ENCODE results near the gene CDHR3.

CDHR3 gene

GRCh38 chr7:106047818-106048705 lies 85.0 kb downstream of the CDHR3 start:
- Histone ChIP-seq H3K4me3 (no peak overlapping the region), H3K9ac (ENCODE audit: insufficient read length) (no peak overlapping the region), H3K27ac (no peak overlapping the region), H3K9me3 (ENCODE audit: low read depth, low read length) (no peaks in the 10 kb centered on the region), H3K36me3 (ENCODE audit: insufficient read depth, low read length) (no peaks in the 10 kb centered on the region)
- no peak for TF ChIP-seq POLR2AphosphoS5 (IDR thresholded peaks at IDR 0.05; ENCODE audit: borderline replicate concordance, low read depth, low read length)
- TF ChIP-seq EZH2 (IDR thresholded peaks at IDR 0.05) = no peak
- no peak for TF ChIP-seq FOXP2 (optimal IDR thresholded peaks at IDR 0.05; ENCODE audit: control extremely low read depth, extremely low read length, insufficient read depth)
- DNase-seq (ENCODE audit: low read depth, low spot score) = no peak

- Histone ChIP-seq H3K9ac (ENCODE audit: insufficient read length) (no peak overlapping the region), H3K9me3 (ENCODE audit: low read depth, low read length) (no peaks in the 10 kb centered on the region), H3K36me3 (ENCODE audit: insufficient read depth, low read length) (no peaks in the 10 kb centered on the region), H3K4me3 (no peak overlapping the region), H3K27ac (no peak overlapping the region)
- DNase-seq (ENCODE audit: low read depth, low spot score) = no peak
- TF ChIP-seq FOXP2 (optimal IDR thresholded peaks at IDR 0.05; ENCODE audit: control extremely low read depth, extremely low read length, insufficient read depth) (no peak), EZH2 (IDR thresholded peaks at IDR 0.05) (no peak)
Measured at GRCh38 chr7:106048706-106049020, 85.6 kb downstream of the CDHR3 start.

- H3K36me3 ChIP-seq (ENCODE audit: insufficient read depth, low read length) = no peaks in the 10 kb centered on the region
Measured at GRCh38 chr7:106049139-106049752, 86.2 kb downstream of the CDHR3 start.

GRCh38 chr7:106050002-106050745 lies 87.1 kb downstream of the CDHR3 start:
- Histone ChIP-seq H3K27ac (no peak overlapping the region), H3K9me3 (ENCODE audit: low read depth, low read length) (no peaks in the 10 kb centered on the region), H3K9ac (ENCODE audit: insufficient read length) (no peak overlapping the region), H3K4me3 (peak overlapping the region; percentile 41; the same call in 1 of the 2 replicates), H3K36me3 (ENCODE audit: insufficient read depth, low read length) (no peaks in the 10 kb centered on the region)
- no peak for DNase-seq (ENCODE audit: low read depth, low spot score)
- no peak for TF ChIP-seq POLR2AphosphoS5 (IDR thresholded peaks at IDR 0.05; ENCODE audit: borderline replicate concordance, low read depth, low read length)
- no peak for TF ChIP-seq EZH2 (IDR thresholded peaks at IDR 0.05)
- TF ChIP-seq FOXP2 (optimal IDR thresholded peaks at IDR 0.05; ENCODE audit: control extremely low read depth, extremely low read length, insufficient read depth) = no peak

More at GRCh38 chr7:106049139-106049752, 86.2 kb downstream of the CDHR3 start:
- Histone ChIP-seq H3K9me3 (ENCODE audit: low read depth, low read length) (no peaks in the 10 kb centered on the region), H3K27ac (no peak overlapping the region), H3K4me3 (no peak overlapping the region), H3K9ac (ENCODE audit: insufficient read length) (no peak overlapping the region)
- no peak for DNase-seq (ENCODE audit: low read depth, low spot score)
- TF ChIP-seq POLR2AphosphoS5 (IDR thresholded peaks at IDR 0.05; ENCODE audit: borderline replicate concordance, low read depth, low read length) = no peak
- no peak for TF ChIP-seq FOXP2 (optimal IDR thresholded peaks at IDR 0.05; ENCODE audit: control extremely low read depth, extremely low read length, insufficient read depth)
- TF ChIP-seq EZH2 (IDR thresholded peaks at IDR 0.05) = no peak

- H3K36me3 ChIP-seq (ENCODE audit: insufficient read depth, low read length) = no peaks in the 10 kb centered on the region
- no peak overlapping the region for H3K9ac ChIP-seq (ENCODE audit: insufficient read length)
- no peaks in the 10 kb centered on the region for H3K9me3 ChIP-seq (ENCODE audit: low read depth, low read length)
- H3K27ac ChIP-seq = no peak overlapping the region
- DNase-seq (ENCODE audit: low read depth, low spot score) = no peak
- TF ChIP-seq EZH2 (IDR thresholded peaks at IDR 0.05) (no peak), POLR2AphosphoS5 (IDR thresholded peaks at IDR 0.05; ENCODE audit: borderline replicate concordance, low read depth, low read length) (no peak), FOXP2 (optimal IDR thresholded peaks at IDR 0.05; ENCODE audit: control extremely low read depth, extremely low read length, insufficient read depth) (no peak)
- no peak overlapping the region for H3K4me3 ChIP-seq
Measured at GRCh38 chr7:106050746-106051117, 87.7 kb downstream of the CDHR3 start.

- Histone ChIP-seq H3K4me3 (no peak overlapping the region), H3K9me3 (ENCODE audit: low read depth, low read length) (no peaks in the 10 kb centered on the region), H3K9ac (ENCODE audit: insufficient read length) (no peak overlapping the region), H3K36me3 (ENCODE audit: insufficient read depth, low read length) (no peaks in the 10 kb centered on the region), H3K27ac (no peak overlapping the region)
- TF ChIP-seq EZH2 (IDR thresholded peaks at IDR 0.05) = no peak
- no peak for TF ChIP-seq FOXP2 (optimal IDR thresholded peaks at IDR 0.05; ENCODE audit: control extremely low read depth, extremely low read length, insufficient read depth)
- TF ChIP-seq POLR2AphosphoS5 (IDR thresholded peaks at IDR 0.05; ENCODE audit: borderline replicate concordance, low read depth, low read length) = no peak
- no peak for DNase-seq (ENCODE audit: low read depth, low spot score)
Measured at GRCh38 chr7:106052681-106053080, 89.6 kb downstream of the CDHR3 start.

- Histone ChIP-seq H3K36me3 (ENCODE audit: insufficient read depth, low read length) (no peaks in the 10 kb centered on the region), H3K27ac (no peak overlapping the region), H3K9me3 (ENCODE audit: low read depth, low read length) (no peaks in the 10 kb centered on the region), H3K4me3 (no peak overlapping the region), H3K9ac (ENCODE audit: insufficient read length) (no peak overlapping the region)
- no peak for DNase-seq (ENCODE audit: low read depth, low spot score)
- TF ChIP-seq FOXP2 (optimal IDR thresholded peaks at IDR 0.05; ENCODE audit: control extremely low read depth, extremely low read length, insufficient read depth) (no peak), EZH2 (IDR thresholded peaks at IDR 0.05) (no peak), POLR2AphosphoS5 (IDR thresholded peaks at IDR 0.05; ENCODE audit: borderline replicate concordance, low read depth, low read length) (no peak)
Measured at GRCh38 chr7:106053109-106053508, 90.0 kb downstream of the CDHR3 start.
